Measurements from ENCODE around the gene KSR2. TPM values are rescaled to one million over a fixed set of nuclear protein-coding genes. Genes with fewer than 3 reads are reported as not detected.

KSR2 gene
- total RNA-seq, 1 donor from 2014 or later, result 0.30 TPM

GRCh38 chr12:117571321-117571720 lies 397.5 kb downstream of the KSR2 start:
- Mint-ChIP-seq H3K27me3 (ENCODE audit: insufficient read depth, low read depth) (peaks cover 12% of the 10 kb centered on the region), H3K9me3 (no peaks in the 10 kb centered on the region), H3K4me1 (peaks cover 10% of the 10 kb centered on the region), H3K27ac (no peak overlapping the region), H3K4me3 (no peak overlapping the region), H3K36me3 (no peaks in the 10 kb centered on the region)
- Histone ChIP-seq H3K27me3 (no peaks in the 10 kb centered on the region), H3K4me2 (no peak overlapping the region), H3K4me3 (no peak overlapping the region), H3K27ac (no peak overlapping the region), H3K36me3 (no peaks in the 10 kb centered on the region), H3K4me1 (peaks cover 11% of the 10 kb centered on the region), H3K79me2 (ENCODE audit: low read depth) (no peaks in the 10 kb centered on the region), H3K9me3 (ENCODE audit: low read depth) (no peaks in the 10 kb centered on the region), H3K9ac (no peak overlapping the region), H3F3A (ENCODE audit: low read depth) (no peaks in the 10 kb centered on the region), H4K20me1 (ENCODE audit: low read depth) (no peaks in the 10 kb centered on the region), H2AFZ (replicated peaks) (no peak overlapping the region)
- no peak for DNase-seq (ENCODE audit: low spot score)
- TF ChIP-seq EZH2 (IDR thresholded peaks at IDR 0.05) (no peak), CTCF (IDR thresholded peaks at IDR 0.05) (no peak), EZH2phosphoT487 (IDR thresholded peaks at IDR 0.05) (no peak)

DNA sequence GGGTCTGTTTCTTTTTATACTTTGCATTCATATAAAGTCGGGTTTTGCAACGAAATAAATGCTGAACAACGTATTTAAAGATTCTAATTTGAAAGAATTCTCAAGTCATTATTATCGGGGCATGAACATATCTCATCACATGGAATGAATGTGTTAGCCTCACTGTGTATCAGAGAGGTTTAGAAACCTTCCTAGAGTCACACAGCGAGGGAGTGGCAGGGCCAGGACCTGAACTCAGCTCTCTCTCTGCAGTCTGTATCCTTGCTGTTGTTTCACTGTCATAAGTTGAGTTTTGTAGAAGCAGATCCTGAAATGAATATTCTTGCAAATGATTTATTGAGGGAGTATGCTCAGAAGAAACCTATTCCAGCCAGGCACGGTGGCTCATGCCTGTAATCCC lies 398.2 kb downstream of the KSR2 start:
- Histone ChIP-seq H3K4me2 (no peak overlapping the region), H2AFZ (replicated peaks) (no peak overlapping the region), H3K9me3 (ENCODE audit: low read depth) (no peaks in the 10 kb centered on the region), H3K36me3 (no peaks in the 10 kb centered on the region), H3K27me3 (no peaks in the 10 kb centered on the region), H4K20me1 (ENCODE audit: low read depth) (no peaks in the 10 kb centered on the region), H3K4me3 (no peak overlapping the region), H3K4me1 (peaks cover 11% of the 10 kb centered on the region), H3K27ac (no peak overlapping the region), H3K9ac (no peak overlapping the region), H3F3A (ENCODE audit: low read depth) (no peaks in the 10 kb centered on the region), H3K79me2 (ENCODE audit: low read depth) (no peaks in the 10 kb centered on the region)
- DNase-seq (ENCODE audit: low spot score), result no peak
- TF ChIP-seq EZH2 (IDR thresholded peaks at IDR 0.05), result no peak
- no peak for TF ChIP-seq CTCF (IDR thresholded peaks at IDR 0.05)
- no peak for TF ChIP-seq EZH2phosphoT487 (IDR thresholded peaks at IDR 0.05)
- H3K4me1 Mint-ChIP-seq, result peaks cover 13% of the 10 kb centered on the region
- H3K27me3 Mint-ChIP-seq (ENCODE audit: insufficient read depth, low read depth), result peaks cover 13% of the 10 kb centered on the region
- no peak overlapping the region for H3K4me3 Mint-ChIP-seq
- H3K9me3 Mint-ChIP-seq, result no peaks in the 10 kb centered on the region
- H3K27ac Mint-ChIP-seq, result no peak overlapping the region
- H3K36me3 Mint-ChIP-seq, result no peaks in the 10 kb centered on the region

GRCh38 chr12:117567644-117568216 lies 401.1 kb downstream of the KSR2 start:
- Mint-ChIP-seq H3K27me3 (ENCODE audit: insufficient read depth, low read depth) (peaks cover 12% of the 10 kb centered on the region), H3K36me3 (no peaks in the 10 kb centered on the region), H3K4me3 (no peak overlapping the region), H3K9me3 (no peaks in the 10 kb centered on the region), H3K4me1 (peaks cover 28% of the 10 kb centered on the region), H3K27ac (no peak overlapping the region)
- no peaks in the 10 kb centered on the region for H4K20me1 ChIP-seq (ENCODE audit: low read depth)
- no peak for TF ChIP-seq EZH2phosphoT487 (IDR thresholded peaks at IDR 0.05)
- TF ChIP-seq CTCF (IDR thresholded peaks at IDR 0.05), result no peak
- no peak for TF ChIP-seq EZH2 (IDR thresholded peaks at IDR 0.05)
- no peaks in the 10 kb centered on the region for H3K36me3 ChIP-seq
- no peak overlapping the region for H3K4me3 ChIP-seq
- H2AFZ ChIP-seq (replicated peaks), result no peak overlapping the region
- peaks cover 22% of the 10 kb centered on the region for H3K4me1 ChIP-seq
- no peaks in the 10 kb centered on the region for H3F3A ChIP-seq (ENCODE audit: low read depth)
- no peak overlapping the region for H3K27ac ChIP-seq
- no peak overlapping the region for H3K9ac ChIP-seq
- H3K4me2 ChIP-seq, result no peak overlapping the region
- no peaks in the 10 kb centered on the region for H3K9me3 ChIP-seq (ENCODE audit: low read depth)
- no peaks in the 10 kb centered on the region for H3K27me3 ChIP-seq
- H3K79me2 ChIP-seq (ENCODE audit: low read depth), result no peaks in the 10 kb centered on the region
- no peak for DNase-seq (ENCODE audit: low spot score)
